HepG2 (cell line): ENCODE data around the gene NPC1. TPM values are rescaled to one million over a fixed set of nuclear protein-coding genes. Genes with fewer than 3 reads are reported as not detected.

Experiments
- BCL6 ChIP-seq: IDR thresholded peaks from 2 replicates; pipeline ENCODE4 v1.6.1; 2016; ENCODE audit warnings: missing genetic modification reagents, missing compliant biosample characterization
- BORCS8-MEF2B ChIP-seq: sonication (generic); formaldehyde crosslinking; IDR thresholded peaks from 2 replicates; pipeline ENCODE4 v1.8.0; 2022; ENCODE audit warnings: mild to moderate bottlenecking, missing genetic modification reagents
- DDIT3 ChIP-seq: sonication (generic); formaldehyde crosslinking; IDR thresholded peaks from 2 replicates; pipeline ENCODE4 v1.4.0; 2020; ENCODE audit warnings: mild to moderate bottlenecking, missing genetic modification reagents
- FOSL1 ChIP-seq: sonication (generic); formaldehyde crosslinking; IDR thresholded peaks from 2 replicates; pipeline ENCODE4 v1.9.0; 2021; ENCODE audit warnings: missing genetic modification reagents, borderline replicate concordance
- GTF3A ChIP-seq: sonication (generic); formaldehyde crosslinking; conservative IDR thresholded peaks from 2 replicates; pipeline ENCODE4 v1.4.0; 2020; ENCODE audit warnings: mild to moderate bottlenecking, missing genetic modification reagents
- SP5 ChIP-seq: IDR thresholded peaks from 2 replicates; pipeline ENCODE4 v1.6.1; 2016; ENCODE audit warnings: low read depth, borderline replicate concordance
- SRSF9 ChIP-seq: fragments of 200-400 bp; formaldehyde crosslinking; IDR thresholded peaks from 2 replicates; pipeline ENCODE4 v1.6.1; 2018; ENCODE audit warnings: borderline replicate concordance, mild to moderate bottlenecking, low read depth, low read length; ENCODE audit not compliant: insufficient read depth, poor library complexity, severe bottlenecking
- XBP1 ChIP-seq: sonication (generic); formaldehyde crosslinking; IDR thresholded peaks from 2 replicates; pipeline ENCODE4 v1.5.0; 2020; ENCODE audit warnings: missing genetic modification reagents
- ZBTB26 ChIP-seq: IDR thresholded peaks from 2 replicates; pipeline ENCODE4 v1.6.1; 2016; ENCODE audit warnings: missing compliant biosample characterization, missing genetic modification reagents, borderline replicate concordance
- ZKSCAN5 ChIP-seq: sonication (generic); formaldehyde crosslinking; IDR thresholded peaks from 2 replicates; pipeline ENCODE4 v1.5.1; 2020; ENCODE audit warnings: mild to moderate bottlenecking, missing genetic modification reagents
- ZNF20 ChIP-seq: sonication (generic); formaldehyde crosslinking; IDR thresholded peaks from 2 replicates; pipeline ENCODE4 v1.4.0; 2020; ENCODE audit warnings: mild to moderate bottlenecking, moderate library complexity, missing genetic modification reagents
- ZNF337 ChIP-seq: sonication (generic); formaldehyde crosslinking; IDR thresholded peaks from 2 replicates; pipeline ENCODE4 v1.5.1; 2020; ENCODE audit warnings: missing genetic modification reagents, low read depth, mild to moderate bottlenecking, borderline replicate concordance
- ZNF33A ChIP-seq: sonication (generic); formaldehyde crosslinking; IDR thresholded peaks from 2 replicates; pipeline ENCODE4 v1.5.1; 2020; ENCODE audit warnings: missing genetic modification reagents, mild to moderate bottlenecking, moderate library complexity, borderline replicate concordance
- ZNF382 ChIP-seq: sonication (generic); formaldehyde crosslinking; IDR thresholded peaks from 2 replicates; pipeline ENCODE4 v1.5.0; 2020; ENCODE audit warnings: missing genetic modification reagents, mild to moderate bottlenecking, borderline replicate concordance
- ZNF468 ChIP-seq: sonication (generic); formaldehyde crosslinking; IDR thresholded peaks from 2 replicates; pipeline ENCODE4 v1.8.0; 2022; ENCODE audit warnings: mild to moderate bottlenecking, moderate library complexity, missing genetic modification reagents
- ZNF572 ChIP-seq: sonication (generic); formaldehyde crosslinking; IDR thresholded peaks from 2 replicates; pipeline ENCODE4 v1.5.1; 2020; ENCODE audit warnings: mild to moderate bottlenecking, missing genetic modification reagents
- ZNF674 ChIP-seq: sonication (generic); formaldehyde crosslinking; IDR thresholded peaks from 2 replicates; pipeline ENCODE4 v1.5.0; 2020; ENCODE audit warnings: low read depth, mild to moderate bottlenecking, missing genetic modification reagents
- polyA plus RNA-seq, 8 experiments: library from polyadenylated mRNA; depleted of rRNA in 3 of 8; stranded (reverse) in 7 of 8; unstranded in 1 of 8; fragments of >200 nt; fragmentation: Illumina TruSeq in 4 of 8; extraction: Trizol in 4 of 8; gene quantifications; 2 replicates each; pipeline versions ENCODE4 v1.2.1 to v1.2.3, GENCODE V29; 2011 to 2016; ENCODE audit warnings: low read depth in 4 of 8, missing spikeins in 1 of 8, mixed read lengths in 1 of 8; ENCODE audit not compliant: insufficient read depth in 1 of 8
- total RNA-seq, 5 experiments: library from RNA; depleted of rRNA; stranded (reverse); fragments of >200 nt; fragmentation: Illumina TruSeq; extraction: Trizol; gene quantifications; 2 replicates each; pipeline ENCODE4 v1.2.3, GENCODE V29; 2016; ENCODE audit warnings: low read depth in 1 of 5
- TF ChIP-seq, protein P1 (sequence below): sonication (generic); formaldehyde crosslinking; IDR thresholded peaks from 2 replicates; pipeline ENCODE4 v1.5.0; 2020; ENCODE audit warnings: mild to moderate bottlenecking, missing genetic modification reagents, borderline replicate concordance

NPC1 gene
- total and polyA plus RNA-seq, 2 of the 13 experiments (the other 11 are each of a cell fraction or from before 2014, with no cell fraction given) = 46.5 to 114 TPM

GRCh38 chr18:23503038-23503962 lies 83.0 kb downstream of the NPC1 start, which contains the start of gene RMC1 (continued):
- TF ChIP-seq SP5 (peak; percentile 41), DDIT3 (CRISPR knock-in tag) (no peak), ZNF572 (CRISPR knock-in tag) (peak; percentile 89; the same call in 1 of the 2 replicates), XBP1 (CRISPR knock-in tag) (no peak), ZNF468 (CRISPR knock-in tag) (no peak), ZKSCAN5 (CRISPR knock-in tag) (no peak), ZNF674 (CRISPR knock-in tag) (no peak), FOSL1 (no peak), ZNF20 (CRISPR knock-in tag) (no peak), ZNF382 (CRISPR knock-in tag) (no peak), BORCS8-MEF2B (no peak; the same call in 1 of the 2 replicates), ZBTB26 (CRISPR knock-in tag) (no peak), ZNF33A (CRISPR knock-in tag) (no peak), SRSF9 (no peak), ZNF337 (CRISPR knock-in tag) (no peak; the same call in 1 of the 2 replicates), GTF3A (CRISPR knock-in tag) (no peak), BCL6 (no peak)
- TF ChIP-seq, protein P1, sequence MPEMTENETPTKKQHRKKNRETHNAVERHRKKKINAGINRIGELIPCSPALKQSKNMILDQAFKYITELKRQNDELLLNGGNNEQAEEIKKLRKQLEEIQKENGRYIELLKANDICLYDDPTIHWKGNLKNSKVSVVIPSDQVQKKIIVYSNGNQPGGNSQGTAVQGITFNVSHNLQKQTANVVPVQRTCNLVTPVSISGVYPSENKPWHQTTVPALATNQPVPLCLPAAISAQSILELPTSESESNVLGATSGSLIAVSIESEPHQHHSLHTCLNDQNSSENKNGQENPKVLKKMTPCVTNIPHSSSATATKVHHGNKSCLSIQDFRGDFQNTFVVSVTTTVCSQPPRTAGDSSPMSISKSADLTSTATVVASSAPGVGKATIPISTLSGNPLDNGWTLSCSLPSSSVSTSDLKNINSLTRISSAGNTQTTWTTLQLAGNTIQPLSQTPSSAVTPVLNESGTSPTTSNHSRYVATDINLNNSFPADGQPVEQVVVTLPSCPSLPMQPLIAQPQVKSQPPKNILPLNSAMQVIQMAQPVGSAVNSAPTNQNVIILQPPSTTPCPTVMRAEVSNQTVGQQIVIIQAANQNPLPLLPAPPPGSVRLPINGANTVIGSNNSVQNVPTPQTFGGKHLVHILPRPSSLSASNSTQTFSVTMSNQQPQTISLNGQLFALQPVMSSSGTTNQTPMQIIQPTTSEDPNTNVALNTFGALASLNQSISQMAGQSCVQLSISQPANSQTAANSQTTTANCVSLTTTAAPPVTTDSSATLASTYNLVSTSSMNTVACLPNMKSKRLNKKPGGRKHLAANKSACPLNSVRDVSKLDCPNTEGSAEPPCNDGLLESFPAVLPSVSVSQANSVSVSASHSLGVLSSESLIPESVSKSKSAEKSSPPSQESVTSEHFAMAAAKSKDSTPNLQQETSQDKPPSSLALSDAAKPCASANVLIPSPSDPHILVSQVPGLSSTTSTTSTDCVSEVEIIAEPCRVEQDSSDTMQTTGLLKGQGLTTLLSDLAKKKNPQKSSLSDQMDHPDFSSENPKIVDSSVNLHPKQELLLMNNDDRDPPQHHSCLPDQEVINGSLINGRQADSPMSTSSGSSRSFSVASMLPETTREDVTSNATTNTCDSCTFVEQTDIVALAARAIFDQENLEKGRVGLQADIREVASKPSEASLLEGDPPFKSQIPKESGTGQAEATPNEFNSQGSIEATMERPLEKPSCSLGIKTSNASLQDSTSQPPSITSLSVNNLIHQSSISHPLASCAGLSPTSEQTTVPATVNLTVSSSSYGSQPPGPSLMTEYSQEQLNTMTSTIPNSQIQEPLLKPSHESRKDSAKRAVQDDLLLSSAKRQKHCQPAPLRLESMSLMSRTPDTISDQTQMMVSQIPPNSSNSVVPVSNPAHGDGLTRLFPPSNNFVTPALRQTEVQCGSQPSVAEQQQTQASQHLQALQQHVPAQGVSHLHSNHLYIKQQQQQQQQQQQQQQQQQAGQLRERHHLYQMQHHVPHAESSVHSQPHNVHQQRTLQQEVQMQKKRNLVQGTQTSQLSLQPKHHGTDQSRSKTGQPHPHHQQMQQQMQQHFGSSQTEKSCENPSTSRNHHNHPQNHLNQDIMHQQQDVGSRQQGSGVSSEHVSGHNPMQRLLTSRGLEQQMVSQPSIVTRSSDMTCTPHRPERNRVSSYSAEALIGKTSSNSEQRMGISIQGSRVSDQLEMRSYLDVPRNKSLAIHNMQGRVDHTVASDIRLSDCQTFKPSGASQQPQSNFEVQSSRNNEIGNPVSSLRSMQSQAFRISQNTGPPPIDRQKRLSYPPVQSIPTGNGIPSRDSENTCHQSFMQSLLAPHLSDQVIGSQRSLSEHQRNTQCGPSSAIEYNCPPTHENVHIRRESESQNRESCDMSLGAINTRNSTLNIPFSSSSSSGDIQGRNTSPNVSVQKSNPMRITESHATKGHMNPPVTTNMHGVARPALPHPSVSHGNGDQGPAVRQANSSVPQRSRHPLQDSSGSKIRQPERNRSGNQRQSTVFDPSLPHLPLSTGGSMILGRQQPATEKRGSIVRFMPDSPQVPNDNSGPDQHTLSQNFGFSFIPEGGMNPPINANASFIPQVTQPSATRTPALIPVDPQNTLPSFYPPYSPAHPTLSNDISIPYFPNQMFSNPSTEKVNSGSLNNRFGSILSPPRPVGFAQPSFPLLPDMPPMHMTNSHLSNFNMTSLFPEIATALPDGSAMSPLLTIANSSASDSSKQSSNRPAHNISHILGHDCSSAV = no peak
